ENCODE results near the gene SGMS1.
"Not testable (repeated sequence)": the region's sequence is repeated elsewhere in the genome, so short reads cannot be mapped to it uniquely, and the experiment has no call there.

Gene SGMS1

DNA sequence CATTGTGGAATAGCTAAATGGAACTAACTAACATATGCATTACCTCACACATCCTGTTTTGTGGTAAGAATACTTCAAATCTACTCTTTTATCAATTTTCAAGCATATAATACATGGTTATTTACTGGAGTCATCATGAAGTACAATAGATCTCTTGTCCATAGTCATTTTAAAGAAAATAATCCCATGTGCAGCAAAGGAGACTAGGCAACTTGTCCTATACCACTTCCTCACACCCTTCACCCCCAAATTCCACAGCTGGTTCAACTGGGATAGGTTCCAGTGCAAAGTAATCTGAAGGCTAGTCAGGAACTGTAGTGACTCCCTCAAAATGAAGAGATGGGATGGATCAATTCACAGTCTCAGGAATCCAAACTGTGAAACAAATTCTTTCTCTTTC, 176.1 kb downstream of the SGMS1 start:
- DNase-seq = no peak
- Histone ChIP-seq H3K79me1 (replicated peaks; ENCODE audit: low read length, poor library complexity, severe bottlenecking) (no peaks in the 10 kb centered on the region), H3K14ac (ENCODE audit: low read length in 2 of 2) (no peak overlapping the region), H3K18ac (ENCODE audit: low read depth in 1 of 2, low read length in 2 of 2) (no peak overlapping the region), H3K36me3 (ENCODE audit: control insufficient read depth in 1 of 2, insufficient read depth in 2 of 2, low read depth in 1 of 2, low read length in 2 of 2) (no peaks in the 10 kb centered on the region), H3K4me1 (ENCODE audit: control insufficient read depth, insufficient read depth, low read depth, low read length) (no peaks in the 10 kb centered on the region), H3K4me3 (ENCODE audit: insufficient read depth in 1 of 2, low read depth in 1 of 2, low read length in 2 of 2) (no peak overlapping the region), H3K9me3 (ENCODE audit: control insufficient read depth, low read length) (no peaks in the 10 kb centered on the region), H2BK120ac (ENCODE audit: low read depth, low read length) (no peak overlapping the region), H3K9ac (ENCODE audit: low read length) (no peak overlapping the region), H3K4ac (ENCODE audit: low read depth in 1 of 2, low read length in 2 of 2) (no peak overlapping the region), H3K27me3 (ENCODE audit: control insufficient read depth in 1 of 2, insufficient read depth in 1 of 2, low read length in 2 of 2) (no peaks in the 10 kb centered on the region), H3K27ac (ENCODE audit: low read length, poor library complexity, severe bottlenecking) (no peak overlapping the region), H3K4me2 (ENCODE audit: low read length, poor library complexity, severe bottlenecking) (no peak overlapping the region), H2BK5ac (ENCODE audit: low read depth, low read length, poor library complexity, severe bottlenecking) (no peak overlapping the region), H3K23ac (ENCODE audit: low read length in 2 of 2) (no peak overlapping the region), H2AFZ (ENCODE audit: low read depth, low read length) (no peak overlapping the region), H2BK15ac (ENCODE audit: low read depth, poor library complexity, severe bottlenecking) (no peak overlapping the region), H4K8ac (ENCODE audit: low read length) (no peak overlapping the region), H4K91ac (ENCODE audit: low read length) (no peak overlapping the region), H2BK12ac (ENCODE audit: low read length in 2 of 2) (no peak overlapping the region), H2AK5ac (ENCODE audit: low read length, severe bottlenecking) (no peak overlapping the region)

DNA sequence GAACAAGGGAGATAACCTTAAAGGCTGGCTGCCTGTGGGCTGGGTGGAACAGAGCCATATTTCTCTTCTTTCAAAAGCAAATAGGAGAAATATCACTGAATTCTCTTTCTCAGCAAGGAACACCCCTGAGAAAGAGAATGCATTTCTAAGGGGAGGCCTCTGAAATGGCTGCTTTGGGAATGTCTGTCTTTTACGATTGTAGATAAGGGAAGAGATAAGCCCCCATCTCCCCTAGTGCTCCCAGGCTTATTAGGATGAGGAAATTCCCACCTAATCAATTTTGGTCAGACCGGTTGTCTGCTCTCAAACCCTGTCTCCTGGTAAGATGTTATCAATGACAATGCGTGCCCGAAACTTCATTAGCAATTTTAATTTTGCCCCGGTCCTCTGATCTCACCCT, 178.0 kb downstream of the SGMS1 start:
- H2BK12ac ChIP-seq (ENCODE audit: low read length in 2 of 2); H2BK5ac ChIP-seq (ENCODE audit: low read depth, low read length, poor library complexity, severe bottlenecking): not testable (repeated sequence)

DNA sequence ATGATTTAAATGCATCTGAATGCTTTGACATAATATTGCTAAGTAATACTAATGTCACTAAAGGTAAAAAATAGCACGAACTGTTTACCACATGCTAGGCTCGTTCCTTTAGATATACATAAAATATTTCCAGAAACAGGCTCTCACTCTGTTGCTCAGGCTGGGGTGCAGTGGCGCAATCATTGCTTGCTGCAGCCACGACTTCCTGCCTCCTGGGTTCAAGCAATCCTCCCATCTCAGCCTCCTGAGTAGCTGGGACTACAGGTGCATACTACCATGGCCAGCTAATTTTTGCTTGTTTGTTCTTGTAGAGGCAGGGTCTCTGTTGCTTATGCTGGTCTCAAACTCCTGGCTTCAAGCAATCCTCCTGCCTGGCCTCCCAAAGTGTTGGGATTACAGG, 183.3 kb downstream of the SGMS1 start:
- Histone ChIP-seq H2BK5ac (ENCODE audit: low read depth, low read length, poor library complexity, severe bottlenecking) (no peak overlapping the region), H4K91ac (ENCODE audit: low read length) (no peak overlapping the region), H3K27ac (ENCODE audit: low read length, poor library complexity, severe bottlenecking) (no peak overlapping the region), H3K36me3 (ENCODE audit: control insufficient read depth in 1 of 2, insufficient read depth in 2 of 2, low read depth in 1 of 2, low read length in 2 of 2) (no peaks in the 10 kb centered on the region), H2BK15ac (ENCODE audit: low read depth, poor library complexity, severe bottlenecking) (no peak overlapping the region), H2AFZ (ENCODE audit: low read depth, low read length) (no peak overlapping the region), H3K9ac (ENCODE audit: low read length) (no peak overlapping the region), H3K4me2 (ENCODE audit: low read length, poor library complexity, severe bottlenecking) (no peak overlapping the region), H3K9me3 (ENCODE audit: control insufficient read depth, low read length) (no peaks in the 10 kb centered on the region), H3K4ac (ENCODE audit: low read depth in 1 of 2, low read length in 2 of 2) (no peak overlapping the region), H3K23ac (ENCODE audit: low read length in 2 of 2) (no peak overlapping the region), H2BK120ac (ENCODE audit: low read depth, low read length) (no peak overlapping the region), H3K4me3 (ENCODE audit: insufficient read depth in 1 of 2, low read depth in 1 of 2, low read length in 2 of 2) (no peak overlapping the region), H3K18ac (ENCODE audit: low read depth in 1 of 2, low read length in 2 of 2) (no peak overlapping the region), H3K27me3 (ENCODE audit: control insufficient read depth in 1 of 2, insufficient read depth in 1 of 2, low read length in 2 of 2) (no peaks in the 10 kb centered on the region), H2BK12ac (ENCODE audit: low read length in 2 of 2) (no peak overlapping the region), H3K4me1 (ENCODE audit: control insufficient read depth, insufficient read depth, low read depth, low read length) (no peaks in the 10 kb centered on the region), H3K79me1 (replicated peaks; ENCODE audit: low read length, poor library complexity, severe bottlenecking) (peaks cover 4% of the 10 kb centered on the region), H4K8ac (ENCODE audit: low read length) (no peak overlapping the region), H2AK5ac (ENCODE audit: low read length, severe bottlenecking) (no peak overlapping the region), H3K14ac (ENCODE audit: low read length in 2 of 2) (no peak overlapping the region)
- DNase-seq = no peak
- 92% methylated on average over 4 of the region's 4 CpGs for WGBS

More for the DNA sequence above, 178.0 kb downstream of the SGMS1 start:
- H3K4me3 ChIP-seq (ENCODE audit: insufficient read depth in 1 of 2, low read depth in 1 of 2, low read length in 2 of 2); H4K91ac ChIP-seq (ENCODE audit: low read length); H3K4me1 ChIP-seq (ENCODE audit: control insufficient read depth, insufficient read depth, low read depth, low read length); H3K14ac ChIP-seq (ENCODE audit: low read length in 2 of 2); H3K27me3 ChIP-seq (ENCODE audit: control insufficient read depth in 1 of 2, insufficient read depth in 1 of 2, low read length in 2 of 2); H3K18ac ChIP-seq (ENCODE audit: low read depth in 1 of 2, low read length in 2 of 2); H3K9ac ChIP-seq (ENCODE audit: low read length); H3K23ac ChIP-seq (ENCODE audit: low read length in 2 of 2); H2AK5ac ChIP-seq (ENCODE audit: low read length, severe bottlenecking); H3K36me3 ChIP-seq (ENCODE audit: control insufficient read depth in 1 of 2, insufficient read depth in 2 of 2, low read depth in 1 of 2, low read length in 2 of 2); H3K4me2 ChIP-seq (ENCODE audit: low read length, poor library complexity, severe bottlenecking); H3K9me3 ChIP-seq (ENCODE audit: control insufficient read depth, low read length); DNase-seq; H4K8ac ChIP-seq (ENCODE audit: low read length); H3K27ac ChIP-seq (ENCODE audit: low read length, poor library complexity, severe bottlenecking); H3K4ac ChIP-seq (ENCODE audit: low read depth in 1 of 2, low read length in 2 of 2); H2AFZ ChIP-seq (ENCODE audit: low read depth, low read length); H2BK15ac ChIP-seq (ENCODE audit: low read depth, poor library complexity, severe bottlenecking); H3K79me1 ChIP-seq (replicated peaks; ENCODE audit: low read length, poor library complexity, severe bottlenecking); H2BK120ac ChIP-seq (ENCODE audit: low read depth, low read length): not testable (repeated sequence)
- WGBS = 63% methylated on average over 5 of the region's 5 CpGs

DNA sequence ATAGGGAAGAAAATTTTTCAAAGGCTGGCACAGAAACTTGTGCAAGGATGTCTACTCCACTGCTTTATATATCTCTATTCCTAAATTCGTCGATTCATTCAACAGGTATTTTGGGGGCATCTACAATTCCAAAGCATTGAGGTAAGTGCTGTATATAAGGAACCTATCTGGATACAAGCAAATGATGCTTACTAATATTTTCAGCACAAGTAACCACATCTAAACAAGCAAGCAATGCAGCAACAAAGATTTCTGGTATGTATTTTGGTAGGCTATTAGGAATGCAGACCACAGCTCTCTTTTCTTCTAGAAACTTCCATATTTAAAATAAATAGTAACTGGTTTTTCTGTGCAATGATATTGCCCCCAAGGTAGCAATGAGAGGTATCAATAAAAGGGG, 183.9 kb downstream of the SGMS1 start:
- Histone ChIP-seq H3K36me3 (ENCODE audit: control insufficient read depth in 1 of 2, insufficient read depth in 2 of 2, low read depth in 1 of 2, low read length in 2 of 2) (no peaks in the 10 kb centered on the region), H3K27me3 (ENCODE audit: control insufficient read depth in 1 of 2, insufficient read depth in 1 of 2, low read length in 2 of 2) (no peaks in the 10 kb centered on the region), H4K91ac (ENCODE audit: low read length) (no peak overlapping the region), H3K9ac (ENCODE audit: low read length) (no peak overlapping the region), H2BK12ac (ENCODE audit: low read length in 2 of 2) (no peak overlapping the region), H3K4me1 (ENCODE audit: control insufficient read depth, insufficient read depth, low read depth, low read length) (no peaks in the 10 kb centered on the region), H3K79me1 (replicated peaks; ENCODE audit: low read length, poor library complexity, severe bottlenecking) (peaks cover 4% of the 10 kb centered on the region), H2BK5ac (ENCODE audit: low read depth, low read length, poor library complexity, severe bottlenecking) (no peak overlapping the region), H3K27ac (ENCODE audit: low read length, poor library complexity, severe bottlenecking) (no peak overlapping the region), H3K4me3 (ENCODE audit: insufficient read depth in 1 of 2, low read depth in 1 of 2, low read length in 2 of 2) (no peak overlapping the region), H2AFZ (ENCODE audit: low read depth, low read length) (no peak overlapping the region), H3K4ac (ENCODE audit: low read depth in 1 of 2, low read length in 2 of 2) (no peak overlapping the region), H2BK15ac (ENCODE audit: low read depth, poor library complexity, severe bottlenecking) (no peak overlapping the region), H3K14ac (ENCODE audit: low read length in 2 of 2) (no peak overlapping the region), H3K9me3 (ENCODE audit: control insufficient read depth, low read length) (no peaks in the 10 kb centered on the region), H2BK120ac (ENCODE audit: low read depth, low read length) (no peak overlapping the region), H2AK5ac (ENCODE audit: low read length, severe bottlenecking) (no peak overlapping the region), H3K23ac (ENCODE audit: low read length in 2 of 2) (no peak overlapping the region), H4K8ac (ENCODE audit: low read length) (no peak overlapping the region), H3K4me2 (ENCODE audit: low read length, poor library complexity, severe bottlenecking) (no peak overlapping the region), H3K18ac (ENCODE audit: low read depth in 1 of 2, low read length in 2 of 2) (no peak overlapping the region)
- no peak for DNase-seq
- no CpG with 5 or more reads among the region's 2 CpGs for WGBS
